Measurements from ENCODE around the gene MAP3K20.

Gene MAP3K20

GRCh38 chr2:173221132-173221695, 145.6 kb downstream of the MAP3K20 start:
- H4K20me1 ChIP-seq, result no peaks in the 10 kb centered on the region
- no peak overlapping the region for H3K9ac ChIP-seq
- H3K4me3 ChIP-seq, result no peak overlapping the region
- no peak overlapping the region for H3K27ac ChIP-seq
- H3K4me2 ChIP-seq, result no peak overlapping the region
- H3K9me3 ChIP-seq (replicated peaks in 1 of 11), result no peaks in the 10 kb centered on the region
- peaks cover 0 to 50% (median 15%) of the 10 kb centered on the region in 11 experiments; a peak in 13 of 22 replicates for H3K36me3 ChIP-seq
- H3K27me3 ChIP-seq, result no peaks in the 10 kb centered on the region
- peaks cover 8 to 16% (median 12%) of the 10 kb centered on the region in 10 experiments; a peak in 19 of 20 replicates for H3K4me1 ChIP-seq
- TF ChIP-seq Cebpa-rat (IDR thresholded peaks at IDR 0.05), result no peak

- Histone ChIP-seq H4K20me1 (no peaks in the 10 kb centered on the region), H3K9me3 (replicated peaks in 1 of 11) (no peaks in the 10 kb centered on the region), H3K4me2 (no peak overlapping the region), H3K4me3 (no peak overlapping the region), H3K27ac (no peak overlapping the region), H3K4me1 (peaks cover 8 to 16% (median 12%) of the 10 kb centered on the region in 10 experiments; a peak in 19 of 20 replicates), H3K36me3 (peaks cover under 1 to 52% (median 12%) of the 10 kb centered on the region in 11 experiments; a peak in 16 of 22 replicates), H3K27me3 (no peaks in the 10 kb centered on the region), H3K9ac (no peak overlapping the region)
- no peak for TF ChIP-seq Cebpa-rat (IDR thresholded peaks at IDR 0.05)
These were observed 146.4 kb downstream of the MAP3K20 start for GRCh38 chr2:173221937-173222594.

GRCh38 chr2:173223871-173224270, 148.2 kb downstream of the MAP3K20 start:
- no peak for TF ChIP-seq Cebpa-rat (IDR thresholded peaks at IDR 0.05)
- H3K9ac ChIP-seq, result no peak overlapping the region
- no peaks in the 10 kb centered on the region for H3K9me3 ChIP-seq (replicated peaks in 1 of 11)
- peaks cover 3 to 63% (median 12%) of the 10 kb centered on the region in 11 experiments; a peak in 15 of 22 replicates for H3K36me3 ChIP-seq
- H3K27ac ChIP-seq, result no peak overlapping the region
- H3K4me1 ChIP-seq, result peaks cover 0 to 6% (median 2%) of the 10 kb centered on the region in 10 experiments; a peak in 13 of 20 replicates
- H4K20me1 ChIP-seq, result no peaks in the 10 kb centered on the region
- H3K27me3 ChIP-seq, result no peaks in the 10 kb centered on the region
- no peak overlapping the region for H3K4me2 ChIP-seq
- H3K4me3 ChIP-seq, result no peak overlapping the region

- no peak for TF ChIP-seq Cebpa-rat (IDR thresholded peaks at IDR 0.05)
- Histone ChIP-seq H3K27me3 (no peaks in the 10 kb centered on the region), H3K4me2 (no peak overlapping the region), H4K20me1 (no peaks in the 10 kb centered on the region; a peak in 1 of 22 replicates), H3K36me3 (peaks cover 8 to 80% (median 29%) of the 10 kb centered on the region in 11 experiments; a peak in 21 of 22 replicates), H3K9me3 (replicated peaks in 1 of 11) (no peaks in the 10 kb centered on the region), H3K4me3 (no peak overlapping the region), H3K9ac (no peak overlapping the region), H3K27ac (no peak overlapping the region), H3K4me1 (0 out of 20 replicates have a peak, but pooled peaks cover 0 to 4% (median 0%) of the 10 kb centered on the region in 10 experiments)
These were observed 151.5 kb downstream of the MAP3K20 start for GRCh38 chr2:173226899-173227698.

DNA sequence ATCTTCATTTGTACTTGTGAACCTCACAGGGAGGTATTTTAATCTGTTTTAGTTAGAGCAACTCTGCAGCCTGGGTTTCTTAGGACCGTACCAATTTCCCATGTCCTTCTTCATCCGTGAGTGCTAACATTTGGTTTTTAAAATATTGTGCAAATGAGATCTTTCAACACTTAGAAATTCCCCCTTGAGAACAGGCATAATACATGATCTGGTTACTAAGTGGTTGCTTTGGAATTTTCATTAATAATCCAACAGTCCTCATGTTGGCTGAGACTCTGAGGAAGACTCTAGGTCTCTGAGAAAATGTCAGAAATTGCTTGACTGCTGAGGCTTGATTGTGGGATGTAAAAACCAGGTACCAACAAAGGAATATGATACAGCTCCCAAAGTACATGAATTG, 153.4 kb downstream of the MAP3K20 start:
- TF ChIP-seq Cebpa-rat (IDR thresholded peaks at IDR 0.05), result no peak
- no peaks in the 10 kb centered on the region for H3K9me3 ChIP-seq (replicated peaks in 1 of 11)
- no peak overlapping the region for H3K4me2 ChIP-seq
- no peaks in the 10 kb centered on the region for H3K27me3 ChIP-seq
- no peak overlapping the region for H3K4me3 ChIP-seq
- no peak overlapping the region for H3K27ac ChIP-seq
- no peaks in the 10 kb centered on the region for H3K4me1 ChIP-seq
- no peak overlapping the region for H3K9ac ChIP-seq
- H3K36me3 ChIP-seq, result peaks cover 27 to 84% (median 49%) of the 10 kb centered on the region in 11 experiments
- no peaks in the 10 kb centered on the region; a peak in 1 of 22 replicates for H4K20me1 ChIP-seq

- Histone ChIP-seq H4K20me1 (no peaks in the 10 kb centered on the region; a peak in 1 of 22 replicates), H3K9ac (no peak overlapping the region), H3K36me3 (peaks cover 28 to 91% (median 58%) of the 10 kb centered on the region in 11 experiments), H3K27ac (no peak overlapping the region), H3K9me3 (replicated peaks in 1 of 11) (no peaks in the 10 kb centered on the region), H3K4me3 (no peak overlapping the region), H3K4me1 (no peaks in the 10 kb centered on the region), H3K27me3 (no peaks in the 10 kb centered on the region), H3K4me2 (no peak overlapping the region)
- TF ChIP-seq Cebpa-rat (IDR thresholded peaks at IDR 0.05), result no peak
These were observed 154.5 kb downstream of the MAP3K20 start for GRCh38 chr2:173230181-173230580.

GRCh38 chr2:173231042-173231441, 155.4 kb downstream of the MAP3K20 start:
- Histone ChIP-seq H3K9me3 (replicated peaks in 1 of 11) (no peaks in the 10 kb centered on the region), H3K27me3 (no peaks in the 10 kb centered on the region), H3K36me3 (peaks cover 28 to 97% (median 58%) of the 10 kb centered on the region in 11 experiments), H4K20me1 (no peaks in the 10 kb centered on the region; a peak in 1 of 22 replicates), H3K4me3 (no peak overlapping the region), H3K27ac (no peak overlapping the region), H3K9ac (no peak overlapping the region), H3K4me1 (no peaks in the 10 kb centered on the region), H3K4me2 (no peak overlapping the region)
- TF ChIP-seq Cebpa-rat (IDR thresholded peaks at IDR 0.05), result no peak

GRCh38 chr2:173231465-173231864, 155.8 kb downstream of the MAP3K20 start:
- Histone ChIP-seq H3K27ac (no peak overlapping the region), H3K4me1 (no peaks in the 10 kb centered on the region), H4K20me1 (no peaks in the 10 kb centered on the region; a peak in 1 of 22 replicates), H3K36me3 (peaks cover 28 to 98% (median 58%) of the 10 kb centered on the region in 11 experiments), H3K4me2 (no peak overlapping the region), H3K9me3 (replicated peaks in 1 of 11) (no peaks in the 10 kb centered on the region), H3K4me3 (no peak overlapping the region), H3K9ac (no peak overlapping the region), H3K27me3 (no peaks in the 10 kb centered on the region)
- no peak for TF ChIP-seq Cebpa-rat (IDR thresholded peaks at IDR 0.05)
